ENCODE data around the gene SEMA3C. TPM values are rescaled to one million over a fixed set of nuclear protein-coding genes. Genes with fewer than 3 reads are reported as not detected.

The SEMA3C gene
- total RNA-seq, 4 donors from 2014 or later = 2.6 to 30.9 (median 14.2) TPM

- Histone ChIP-seq H3K4me1 (peaks cover 3 to 16% (median 9%) of the 10 kb centered on the region in 3 donors), H3K27me3 (no peaks in the 10 kb centered on the region), H3K27ac (no peak overlapping the region), H3K9me3 (no peaks in the 10 kb centered on the region), H3K4me3 (no peak overlapping the region), H3K36me3 (no peaks in the 10 kb centered on the region)
- intact Hi-C loops (cut with DNase I) = no loop called here
- TF ChIP-seq CTCF (IDR thresholded peaks at IDR 0.05) = no peak
- no peak for TF ChIP-seq POLR2A (IDR thresholded peaks at IDR 0.05)
- WGBS, 2 donors = 39 to 54% methylated on average over 1 of the region's 1 CpG
- no peak for DNase-seq
Observed at GRCh38 chr7:80767654-80768053, 151.2 kb downstream of the SEMA3C start.

- WGBS, 2 donors = 70 to 75% methylated on average over 5 of the region's 5 CpGs
- H3K4me3 ChIP-seq = no peak overlapping the region
- no peak for DNase-seq
- H3K27ac ChIP-seq = no peak overlapping the region
- peaks cover 3 to 8% (median 8%) of the 10 kb centered on the region in 3 donors for H3K4me1 ChIP-seq
- no peaks in the 10 kb centered on the region for H3K27me3 ChIP-seq
- H3K36me3 ChIP-seq = no peaks in the 10 kb centered on the region
- TF ChIP-seq CTCF (IDR thresholded peaks at IDR 0.05) = no peak
- TF ChIP-seq POLR2A (IDR thresholded peaks at IDR 0.05) = no peak
- intact Hi-C loops (cut with DNase I) = no loop called here
- no peaks in the 10 kb centered on the region for H3K9me3 ChIP-seq
Observed at GRCh38 chr7:80766724-80767123, 152.1 kb downstream of the SEMA3C start.

- no peak overlapping the region for H3K27ac ChIP-seq
- no peaks in the 10 kb centered on the region for H3K27me3 ChIP-seq
- intact Hi-C loops (cut with DNase I) = no loop called here
- H3K4me1 ChIP-seq = no peaks in the 10 kb centered on the region
- 88 to 94% methylated on average over 2 of the region's 2 CpGs for WGBS, 2 donors
- no peak overlapping the region for H3K4me3 ChIP-seq
- H3K36me3 ChIP-seq = no peaks in the 10 kb centered on the region
- no peak for DNase-seq
- TF ChIP-seq CTCF (IDR thresholded peaks at IDR 0.05) = no peak
- TF ChIP-seq POLR2A (IDR thresholded peaks at IDR 0.05) = no peak
- no peaks in the 10 kb centered on the region for H3K9me3 ChIP-seq
Observed at GRCh38 chr7:80764132-80764531, 154.7 kb downstream of the SEMA3C start.

- H3K9me3 ChIP-seq = no peaks in the 10 kb centered on the region
Observed at GRCh38 chr7:80763704-80764103, 155.1 kb downstream of the SEMA3C start.

GRCh38 chr7:80763289-80763688 is 155.6 kb downstream of the SEMA3C start:
- Histone ChIP-seq H3K4me3 (no peak overlapping the region), H3K36me3 (no peaks in the 10 kb centered on the region), H3K9me3 (no peaks in the 10 kb centered on the region), H3K27me3 (no peaks in the 10 kb centered on the region), H3K27ac (no peak overlapping the region), H3K4me1 (no peaks in the 10 kb centered on the region)
- 20 to 56% methylated on average over 1 of the region's 1 CpG for WGBS, 2 donors
- no peak for TF ChIP-seq POLR2A (IDR thresholded peaks at IDR 0.05)
- TF ChIP-seq CTCF (IDR thresholded peaks at IDR 0.05) = no peak
- no peak for DNase-seq
- intact Hi-C loops (cut with DNase I) = no loop called here

More at GRCh38 chr7:80763704-80764103, 155.1 kb downstream of the SEMA3C start:
- Histone ChIP-seq H3K4me3 (no peak overlapping the region), H3K4me1 (no peaks in the 10 kb centered on the region), H3K27me3 (no peaks in the 10 kb centered on the region), H3K36me3 (no peaks in the 10 kb centered on the region), H3K27ac (no peak overlapping the region)
- no peak for TF ChIP-seq CTCF (IDR thresholded peaks at IDR 0.05)
- no peak for TF ChIP-seq POLR2A (IDR thresholded peaks at IDR 0.05)
- no peak for DNase-seq
- WGBS, 2 donors = 75 to 85% methylated on average over 4 of the region's 4 CpGs
- intact Hi-C loops (cut with DNase I) = no loop called here
